PFSK-1 (cell line): Measurements from ENCODE around the gene RHCG.

Experiments used
- FOXP2 ChIP-seq: optimal IDR thresholded peaks from 2 replicates; pipeline ENCODE3; 2011; ENCODE audit warnings: borderline replicate concordance, control low read depth, inconsistent platforms; ENCODE audit not compliant: insufficient read depth; ENCODE audit errors: extremely low read length, extremely low read depth
- POLR2AphosphoS5 ChIP-seq: IDR thresholded peaks from 2 replicates; pipeline ENCODE4 v1.6.1; 2012; ENCODE audit warnings: low read depth, mild to moderate bottlenecking, control low read depth, low read length, moderate library complexity
- SIN3A ChIP-seq: IDR thresholded peaks from 2 replicates; pipeline ENCODE4 v1.6.1; 2012; ENCODE audit warnings: mild to moderate bottlenecking, low read length, moderate library complexity, borderline replicate concordance; ENCODE audit not compliant: insufficient read depth
- TAF1 ChIP-seq: IDR thresholded peaks from 2 replicates; pipeline ENCODE4 v1.6.1; 2012; ENCODE audit warnings: low read length, control low read depth, borderline replicate concordance; ENCODE audit not compliant: insufficient read depth
- TF ChIP-seq, protein P1 (sequence below), 2 experiments: IDR thresholded peaks; 2 replicates each; pipeline versions ENCODE4 v1.6.1 to v1.8.0; 2011 to 2012; ENCODE audit warnings: low read depth in 2 of 2, low read length in 2 of 2, control low read depth in 1 of 2, inconsistent platforms in 1 of 2, mild to moderate bottlenecking in 1 of 2, moderate library complexity in 1 of 2; ENCODE audit not compliant: insufficient read depth in 1 of 2

The RHCG gene

GRCh38 chr15:89429986-89430385 is 66.4 kb downstream of the RHCG start:
- TF ChIP-seq, protein P1, sequence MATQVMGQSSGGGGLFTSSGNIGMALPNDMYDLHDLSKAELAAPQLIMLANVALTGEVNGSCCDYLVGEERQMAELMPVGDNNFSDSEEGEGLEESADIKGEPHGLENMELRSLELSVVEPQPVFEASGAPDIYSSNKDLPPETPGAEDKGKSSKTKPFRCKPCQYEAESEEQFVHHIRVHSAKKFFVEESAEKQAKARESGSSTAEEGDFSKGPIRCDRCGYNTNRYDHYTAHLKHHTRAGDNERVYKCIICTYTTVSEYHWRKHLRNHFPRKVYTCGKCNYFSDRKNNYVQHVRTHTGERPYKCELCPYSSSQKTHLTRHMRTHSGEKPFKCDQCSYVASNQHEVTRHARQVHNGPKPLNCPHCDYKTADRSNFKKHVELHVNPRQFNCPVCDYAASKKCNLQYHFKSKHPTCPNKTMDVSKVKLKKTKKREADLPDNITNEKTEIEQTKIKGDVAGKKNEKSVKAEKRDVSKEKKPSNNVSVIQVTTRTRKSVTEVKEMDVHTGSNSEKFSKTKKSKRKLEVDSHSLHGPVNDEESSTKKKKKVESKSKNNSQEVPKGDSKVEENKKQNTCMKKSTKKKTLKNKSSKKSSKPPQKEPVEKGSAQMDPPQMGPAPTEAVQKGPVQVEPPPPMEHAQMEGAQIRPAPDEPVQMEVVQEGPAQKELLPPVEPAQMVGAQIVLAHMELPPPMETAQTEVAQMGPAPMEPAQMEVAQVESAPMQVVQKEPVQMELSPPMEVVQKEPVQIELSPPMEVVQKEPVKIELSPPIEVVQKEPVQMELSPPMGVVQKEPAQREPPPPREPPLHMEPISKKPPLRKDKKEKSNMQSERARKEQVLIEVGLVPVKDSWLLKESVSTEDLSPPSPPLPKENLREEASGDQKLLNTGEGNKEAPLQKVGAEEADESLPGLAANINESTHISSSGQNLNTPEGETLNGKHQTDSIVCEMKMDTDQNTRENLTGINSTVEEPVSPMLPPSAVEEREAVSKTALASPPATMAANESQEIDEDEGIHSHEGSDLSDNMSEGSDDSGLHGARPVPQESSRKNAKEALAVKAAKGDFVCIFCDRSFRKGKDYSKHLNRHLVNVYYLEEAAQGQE (IDR thresholded peaks at IDR 0.05; ENCODE audit: insufficient read depth in 1 of 2, low read depth in 2 of 2, low read length in 2 of 2), result no peak
- no peak for TF ChIP-seq FOXP2
- no peak for TF ChIP-seq SIN3A
- no peak for TF ChIP-seq TAF1
- no peak for TF ChIP-seq POLR2AphosphoS5

DNA sequence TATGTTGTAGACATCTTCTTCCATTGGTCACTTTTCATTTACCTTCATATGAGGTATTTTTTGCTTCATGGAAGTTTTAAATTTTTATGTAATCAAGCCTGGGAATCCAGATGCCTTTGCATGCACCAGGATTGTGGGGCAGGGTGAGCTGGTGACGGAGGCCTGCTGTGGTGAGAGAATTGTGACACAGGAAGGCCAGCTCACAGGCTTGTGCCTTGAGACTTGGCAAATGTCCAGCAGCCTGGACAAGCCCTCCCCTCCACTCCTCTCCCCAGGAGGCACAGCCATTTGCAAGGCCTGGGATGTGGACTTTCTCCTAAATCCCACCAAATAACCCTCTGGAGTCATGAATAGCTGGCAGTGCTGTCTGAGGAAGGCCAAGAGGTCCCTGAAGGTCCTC is 67.4 kb downstream of the RHCG start:
- TF ChIP-seq TAF1 (no peak), POLR2AphosphoS5 (no peak), SIN3A (no peak), FOXP2 (no peak)
- TF ChIP-seq, protein P1 (IDR thresholded peaks at IDR 0.05; ENCODE audit: insufficient read depth in 1 of 2, low read depth in 2 of 2, low read length in 2 of 2), result no peak

DNA sequence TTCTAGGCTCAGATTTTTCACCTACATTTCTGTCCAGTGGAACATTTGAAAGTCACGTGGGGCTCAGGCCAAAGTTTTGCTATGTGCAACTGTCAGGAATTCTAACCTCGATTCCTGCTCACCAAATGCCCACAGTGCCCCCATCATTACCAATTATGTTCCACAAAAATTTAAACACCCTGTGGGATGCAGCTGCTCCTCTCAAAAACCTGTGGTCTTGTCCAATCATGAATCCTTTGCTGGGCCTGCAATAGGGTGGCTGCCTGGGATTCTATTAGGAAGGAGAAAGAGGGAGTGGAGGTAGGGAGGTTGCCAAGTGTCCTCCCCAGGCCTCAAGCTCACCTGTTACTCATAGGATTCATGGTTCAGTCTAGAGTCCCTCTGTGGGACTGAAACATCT is 68.1 kb downstream of the RHCG start:
- TF ChIP-seq TAF1, result no peak
- TF ChIP-seq, protein P1 (IDR thresholded peaks at IDR 0.05; ENCODE audit: insufficient read depth in 1 of 2, low read depth in 2 of 2, low read length in 2 of 2), result no peak
- TF ChIP-seq SIN3A, result no peak
- TF ChIP-seq POLR2AphosphoS5, result no peak
- no peak for TF ChIP-seq FOXP2

- TF ChIP-seq, protein P1 (IDR thresholded peaks at IDR 0.05; ENCODE audit: insufficient read depth in 1 of 2, low read depth in 2 of 2, low read length in 2 of 2), result no peak
- TF ChIP-seq POLR2AphosphoS5 (no peak), SIN3A (no peak), TAF1 (no peak), FOXP2 (no peak)
These were observed 69.9 kb downstream of the RHCG start for GRCh38 chr15:89426500-89426899.

- TF ChIP-seq, protein P1 (IDR thresholded peaks at IDR 0.05; ENCODE audit: insufficient read depth in 1 of 2, low read depth in 2 of 2, low read length in 2 of 2), result no peak
- TF ChIP-seq POLR2AphosphoS5 (no peak), SIN3A (no peak), TAF1 (no peak), FOXP2 (no peak)
These were observed 72.4 kb downstream of the RHCG start for GRCh38 chr15:89423981-89424380.
